MG63 (cell line): Measurements from ENCODE around the gene G3BP2. TPM values are rescaled to one million over a fixed set of nuclear protein-coding genes. Genes with fewer than 3 reads are reported as not detected.
"Not testable (repeated sequence)": the region's sequence is repeated elsewhere in the genome, so short reads cannot be mapped to it uniquely, and the experiment has no call there.

ENCODE experiments used
- DNase-seq: peaks from one replicate; pipeline ENCODE4 v3.0.0-alpha.2; 2020
- H3K27me3 ChIP-seq: fragments of 250-450 bp; sonication (Bioruptor Pico); 2 replicates; pipeline ENCODE4 v1.5.1; 2020; ENCODE audit warnings: mild to moderate bottlenecking, moderate library complexity
- H3K36me3 ChIP-seq: fragments of 250-450 bp; sonication (Bioruptor Pico); 2 replicates; pipeline ENCODE4 v1.5.1; 2020; ENCODE audit warnings: mild to moderate bottlenecking, moderate library complexity
- H3K4me3 ChIP-seq: fragments of 250-450 bp; sonication (Bioruptor Pico); 2 replicates; pipeline ENCODE4 v1.5.1; 2020; ENCODE audit warnings: mild to moderate bottlenecking, moderate library complexity
- H3K9me3 ChIP-seq: fragments of 250-450 bp; sonication (Bioruptor Pico); 2 replicates; pipeline ENCODE4 v1.5.1; 2020; ENCODE audit warnings: mild to moderate bottlenecking, moderate library complexity
- total RNA-seq: library from RNA; depleted of rRNA; stranded (reverse); fragments of >200 nt; shearing (Covaris generic); gene quantifications from 2 replicates; pipeline ENCODE4 v1.2.3, GENCODE V29; 2014; ENCODE audit warnings: low replicate concordance

G3BP2 gene
- total RNA-seq, 1 experiment from 2014 or later = 21.3 TPM

DNA sequence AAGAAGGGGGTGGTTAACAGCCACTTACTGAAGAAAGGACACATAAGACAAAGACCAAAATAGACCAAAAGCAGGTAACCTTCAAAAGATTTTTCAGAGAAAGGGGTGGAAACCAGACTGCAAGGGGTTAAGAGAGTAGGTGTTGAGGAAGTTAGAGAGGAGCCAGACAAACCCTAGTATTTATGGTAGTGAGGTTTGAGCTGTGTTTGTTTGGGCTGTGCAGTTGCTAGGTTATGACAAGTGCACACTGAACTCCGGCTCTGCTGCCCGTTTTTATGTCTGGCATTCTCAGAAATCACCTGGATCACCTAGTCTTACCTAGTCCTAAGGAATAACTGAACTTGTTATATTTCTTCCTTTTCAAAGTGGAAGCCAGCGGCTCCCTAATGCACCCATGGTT is 22.9 kb upstream of the G3BP2 start:
- Histone ChIP-seq H3K27me3 (no peaks in the 10 kb centered on the region), H3K36me3 (no peaks in the 10 kb centered on the region), H3K4me3 (no peak overlapping the region), H3K9me3 (no peaks in the 10 kb centered on the region)
- no peak for DNase-seq

DNA sequence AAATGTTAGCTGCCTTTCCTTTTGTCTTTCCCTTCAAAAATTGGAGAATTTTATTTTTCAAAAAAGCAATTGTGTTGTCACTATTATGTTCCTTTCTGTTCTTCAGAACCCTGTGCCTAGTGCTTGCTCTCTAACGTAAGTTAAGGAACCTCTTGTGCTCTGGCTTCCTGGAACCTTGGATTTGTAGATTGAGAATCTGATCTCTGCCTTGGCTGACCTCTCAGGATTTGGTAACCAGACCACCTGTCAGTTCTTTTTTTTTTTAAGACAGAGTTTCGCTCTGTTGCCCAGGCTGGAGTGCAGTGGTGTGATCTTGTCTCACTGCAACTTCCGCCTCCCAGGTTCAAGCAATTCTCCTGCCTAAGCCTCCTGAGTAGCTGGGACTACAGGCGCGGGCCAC is 18.9 kb upstream of the G3BP2 start:
- not testable (repeated sequence) for H3K4me3 ChIP-seq, DNase-seq, H3K9me3 ChIP-seq, H3K27me3 ChIP-seq, H3K36me3 ChIP-seq

DNA sequence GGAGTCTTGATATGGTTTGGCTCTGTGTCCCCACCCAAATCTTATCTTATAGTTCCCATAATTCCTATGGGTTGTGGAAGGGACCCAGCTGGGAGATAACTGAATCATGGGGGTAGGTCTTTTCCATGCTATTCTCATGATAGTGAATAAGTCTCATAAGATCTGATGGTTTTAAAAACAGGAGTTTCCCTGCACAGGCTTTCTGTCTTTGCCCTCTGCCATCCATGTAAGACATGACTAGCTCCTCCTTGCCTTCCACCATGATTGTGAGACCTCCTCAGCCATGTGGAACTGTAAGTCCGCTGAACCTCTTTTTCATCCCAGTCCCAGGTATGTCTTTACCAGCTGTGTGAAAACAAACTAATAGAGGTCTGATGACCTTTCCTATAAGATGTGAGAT is 13.9 kb upstream of the G3BP2 start:
- H3K27me3 ChIP-seq, H3K9me3 ChIP-seq, H3K36me3 ChIP-seq, H3K4me3 ChIP-seq, DNase-seq: not testable (repeated sequence)

DNA sequence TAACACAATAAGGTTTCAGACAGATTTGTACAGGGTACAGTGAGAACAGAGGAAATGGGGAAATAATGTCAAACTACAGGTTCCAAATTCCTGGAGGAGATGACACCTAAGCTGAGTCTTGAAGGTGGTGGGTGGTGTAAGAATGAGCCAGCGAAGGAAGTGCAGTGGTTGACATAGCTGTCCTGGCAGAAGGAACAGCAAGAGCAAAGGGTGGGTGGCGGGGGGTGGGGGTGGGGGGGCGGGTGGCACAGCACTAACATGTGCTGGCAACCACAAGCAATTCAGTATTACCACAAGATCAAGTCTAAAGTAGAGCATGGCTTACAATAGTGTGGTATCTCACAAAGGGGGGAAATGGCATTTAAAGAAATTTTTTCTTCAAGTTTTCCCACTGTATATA is 13.1 kb upstream of the G3BP2 start:
- no peak for DNase-seq

DNA sequence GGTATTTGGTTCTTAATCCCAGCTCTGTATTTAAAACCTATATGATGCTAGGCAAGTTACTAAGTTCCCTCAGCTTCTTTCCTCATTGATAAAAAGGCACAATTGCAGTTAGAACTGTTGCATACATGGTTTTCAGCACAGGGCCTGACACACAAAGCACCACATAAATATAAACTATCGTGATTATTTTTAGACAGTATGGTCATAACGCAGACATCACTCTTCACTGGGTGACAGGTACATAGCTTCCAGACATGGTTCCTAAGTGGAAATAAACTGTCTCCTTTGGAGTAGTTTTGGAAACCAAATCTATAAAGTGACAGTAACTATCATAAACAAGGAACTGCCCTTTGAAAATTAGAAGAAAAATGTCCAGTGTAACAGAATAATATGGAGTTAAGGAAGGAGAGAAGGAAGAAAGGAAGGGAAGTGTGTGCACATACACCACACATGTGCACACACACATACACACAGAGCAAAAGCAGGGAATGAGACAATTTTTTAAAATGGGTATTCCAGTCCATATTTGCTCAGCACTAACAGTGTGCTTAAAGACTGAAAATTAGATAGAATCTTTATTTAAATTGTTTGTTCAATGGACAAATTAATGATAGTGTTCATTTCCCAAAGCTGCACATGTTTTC is 12.5 kb upstream of the G3BP2 start:
- Histone ChIP-seq H3K9me3 (no peaks in the 10 kb centered on the region), H3K36me3 (no peaks in the 10 kb centered on the region), H3K27me3 (no peaks in the 10 kb centered on the region), H3K4me3 (no peak overlapping the region)
- no peak for DNase-seq

More for the DNA sequence above, 13.1 kb upstream of the G3BP2 start:
- no peaks in the 10 kb centered on the region for H3K9me3 ChIP-seq
- no peaks in the 10 kb centered on the region for H3K36me3 ChIP-seq
- H3K27me3 ChIP-seq = no peaks in the 10 kb centered on the region
- H3K4me3 ChIP-seq = no peak overlapping the region

DNA sequence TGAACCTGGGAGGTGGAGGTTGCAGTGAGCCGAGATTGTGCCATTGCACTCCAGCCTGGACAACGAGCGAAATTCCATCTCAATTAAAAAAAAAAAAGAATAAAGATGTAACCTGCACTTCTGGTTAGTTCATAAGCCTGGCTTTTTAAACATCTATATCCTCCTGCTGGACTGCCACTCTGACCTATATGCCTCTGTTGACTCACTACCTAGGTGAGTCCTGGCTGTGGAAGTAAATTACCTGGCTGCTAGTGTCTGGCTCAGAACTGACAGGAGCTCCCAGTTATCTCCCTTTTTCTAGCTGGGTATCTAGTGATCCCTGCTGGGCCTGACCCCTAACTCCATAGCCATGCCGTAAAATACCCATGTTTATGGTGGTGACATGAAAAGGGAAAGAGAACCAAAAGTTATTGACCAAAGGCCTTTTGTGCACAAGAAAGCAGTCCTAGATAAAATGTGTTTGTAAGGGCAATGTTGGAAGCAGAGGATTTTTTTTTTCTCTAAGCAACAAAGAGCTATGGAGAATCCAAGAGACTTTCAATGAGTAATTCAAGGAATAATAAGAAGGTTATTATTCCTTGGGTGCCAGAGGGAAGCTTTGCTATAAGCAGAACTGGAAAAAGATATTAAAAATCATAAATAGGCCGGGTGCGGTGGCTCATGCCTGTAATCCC is 10.4 kb upstream of the G3BP2 start:
- Histone ChIP-seq H3K36me3 (no peaks in the 10 kb centered on the region), H3K4me3 (no peak overlapping the region), H3K9me3 (no peaks in the 10 kb centered on the region), H3K27me3 (no peaks in the 10 kb centered on the region)
- no peak for DNase-seq

DNA sequence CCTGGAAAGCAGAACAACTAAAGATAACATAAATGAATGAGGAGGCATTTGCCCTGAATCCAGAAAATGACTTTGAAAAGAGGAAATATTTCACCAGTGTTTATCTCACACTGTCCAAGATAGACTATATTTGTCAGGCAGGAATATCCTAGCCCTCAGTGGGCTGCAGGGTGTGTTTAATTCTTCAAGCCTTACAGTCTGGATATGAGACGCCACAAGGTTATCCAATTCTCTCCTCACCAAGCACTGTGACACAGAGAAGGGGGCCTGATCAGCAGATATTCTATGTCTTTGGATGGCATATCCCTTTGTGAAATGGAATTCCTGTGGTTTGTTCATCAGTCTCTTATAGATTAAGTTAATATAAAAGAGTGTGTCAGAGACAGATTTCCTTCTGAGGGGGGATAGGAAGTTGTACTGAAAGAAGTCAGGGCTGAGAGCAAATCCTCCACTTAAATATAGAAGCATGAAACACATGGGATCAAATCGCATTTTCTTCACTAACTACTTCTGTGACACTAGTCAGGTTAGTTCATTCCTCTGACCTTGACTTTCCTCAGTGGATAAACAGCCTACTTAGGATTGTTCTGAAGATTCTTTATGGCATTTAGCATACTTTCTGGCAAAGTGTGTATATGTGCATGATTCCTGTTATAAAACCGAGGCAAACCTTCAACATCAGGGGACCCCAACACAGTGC is 6.8 kb upstream of the G3BP2 start:
- no peaks in the 10 kb centered on the region for H3K36me3 ChIP-seq
- no peaks in the 10 kb centered on the region for H3K9me3 ChIP-seq
- DNase-seq = no peak
- no peak overlapping the region for H3K4me3 ChIP-seq
- H3K27me3 ChIP-seq = no peaks in the 10 kb centered on the region

DNA sequence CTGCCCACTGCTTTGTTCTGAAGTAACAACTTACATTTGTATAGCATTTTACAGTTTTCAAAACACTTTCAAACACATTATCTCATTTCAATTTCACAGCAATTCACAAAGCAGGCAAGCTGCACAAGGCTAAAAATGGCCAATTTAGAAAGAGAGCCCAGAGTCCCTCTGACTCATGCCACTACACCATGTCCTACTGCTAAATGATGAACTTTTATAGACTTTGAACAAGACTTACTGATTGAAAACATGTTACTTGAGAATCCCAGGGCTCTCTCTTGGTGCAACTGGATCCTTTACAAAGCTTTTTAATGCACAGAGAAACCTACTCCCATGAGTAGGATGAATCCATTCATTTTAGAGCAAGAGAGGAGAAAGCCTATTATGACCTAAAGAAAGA is 5.8 kb upstream of the G3BP2 start:
- Histone ChIP-seq H3K4me3 (no peak overlapping the region), H3K9me3 (no peaks in the 10 kb centered on the region), H3K36me3 (no peaks in the 10 kb centered on the region), H3K27me3 (no peaks in the 10 kb centered on the region)
- DNase-seq = no peak

DNA sequence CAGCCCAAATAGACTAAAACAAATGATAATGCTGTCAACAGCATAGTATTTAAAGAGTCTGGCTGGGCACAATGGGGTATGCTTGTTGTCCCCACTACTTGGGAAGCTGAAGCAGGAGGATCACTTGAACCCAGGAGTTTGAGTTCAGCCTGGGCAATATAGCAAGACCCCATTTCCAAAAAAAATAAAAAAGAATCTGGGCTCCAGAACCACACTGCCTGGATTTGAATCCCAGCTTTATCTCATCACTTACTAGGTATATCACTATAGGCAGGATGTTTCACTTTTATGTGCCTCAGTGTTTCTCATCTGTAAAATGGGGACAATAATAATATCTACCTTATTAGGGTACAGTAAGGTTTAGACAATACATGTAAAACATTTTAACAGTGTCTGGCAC is 5.3 kb upstream of the G3BP2 start:
- Histone ChIP-seq H3K9me3 (no peaks in the 10 kb centered on the region), H3K4me3 (no peak overlapping the region), H3K36me3 (no peaks in the 10 kb centered on the region), H3K27me3 (no peaks in the 10 kb centered on the region)
- no peak for DNase-seq

DNA sequence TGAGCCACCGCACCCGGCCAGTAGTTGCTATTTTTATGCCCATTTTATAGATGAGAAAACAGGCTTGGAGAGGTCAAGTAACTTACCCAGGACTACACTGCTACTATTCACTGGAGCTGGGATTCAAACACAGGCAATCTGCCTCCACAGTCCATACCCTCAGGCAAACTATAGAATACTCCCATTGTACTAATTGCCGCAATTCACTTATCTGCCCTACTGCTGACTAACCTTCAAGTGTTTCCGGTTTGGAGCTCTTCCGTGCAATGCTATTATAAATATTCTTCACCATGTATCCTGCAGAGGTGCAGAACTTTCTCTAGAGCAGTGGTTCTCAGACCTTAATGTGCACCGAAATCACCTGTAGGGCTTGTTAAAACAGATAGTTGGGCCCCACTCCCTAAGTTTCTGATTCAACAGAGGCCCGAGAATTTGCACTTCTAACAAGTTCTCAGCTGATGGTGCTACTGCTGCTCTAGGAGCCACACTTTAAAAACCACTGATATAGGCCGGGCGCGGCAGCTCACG is 1.9 kb upstream of the G3BP2 start:
- no peaks in the 10 kb centered on the region; the same call in 1 of the 2 replicates for H3K36me3 ChIP-seq
- H3K9me3 ChIP-seq = no peaks in the 10 kb centered on the region
- no peak for DNase-seq
- no peak overlapping the region for H3K4me3 ChIP-seq
- no peaks in the 10 kb centered on the region for H3K27me3 ChIP-seq

DNA sequence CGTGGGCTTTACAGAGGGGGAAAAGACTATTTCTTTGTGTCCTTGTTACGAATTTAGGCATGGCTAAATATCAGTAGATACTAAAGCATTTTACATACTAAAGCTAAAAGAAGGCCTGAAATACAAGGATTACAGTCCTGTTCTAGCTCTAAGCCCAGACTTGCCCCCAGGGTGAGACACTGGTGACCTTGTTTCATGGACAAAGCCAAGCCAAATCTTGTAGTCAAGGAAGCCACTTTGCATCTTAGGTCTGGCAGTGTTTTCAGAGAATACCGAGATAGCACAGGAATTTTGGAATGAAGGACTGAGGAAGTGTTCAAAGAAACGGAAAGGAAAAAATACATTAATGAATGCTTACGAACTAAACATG is 733 bp upstream of the G3BP2 start:
- DNase-seq = no peak
- no peaks in the 10 kb centered on the region; the same call in 1 of the 2 replicates for H3K36me3 ChIP-seq

DNA sequence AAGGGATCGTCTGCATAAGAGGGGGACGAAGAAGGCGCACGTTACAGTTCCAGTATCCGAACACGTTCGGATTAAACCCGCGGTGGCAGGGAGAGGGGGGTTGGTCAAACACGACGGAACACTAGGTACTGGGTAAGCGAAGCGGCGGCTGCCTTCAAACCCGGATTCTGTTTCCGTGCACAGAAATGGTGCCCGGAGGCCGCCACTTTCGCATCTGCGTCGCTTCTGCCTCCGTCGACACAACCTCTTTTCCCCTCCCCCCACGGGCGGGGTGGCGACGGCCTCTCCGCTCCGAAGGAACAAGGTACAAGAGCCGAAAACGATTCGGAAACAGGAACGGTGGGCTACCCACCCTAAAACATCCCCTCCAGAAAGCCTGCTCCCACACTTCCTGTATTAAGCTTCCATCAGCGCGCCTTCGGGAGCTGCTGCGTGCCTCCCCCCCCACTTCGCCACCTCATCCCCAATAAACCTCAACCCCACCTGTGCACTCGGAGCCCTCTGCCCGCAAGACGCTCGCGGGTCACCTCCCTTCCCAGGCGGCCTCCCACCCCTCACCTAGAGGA is 667 bp downstream of the G3BP2 start:
- peak; percentile 43 for DNase-seq
- H3K27me3 ChIP-seq = no peaks in the 10 kb centered on the region
- no peaks in the 10 kb centered on the region; the same call in 1 of the 2 replicates for H3K36me3 ChIP-seq
- H3K9me3 ChIP-seq = no peaks in the 10 kb centered on the region
- peak overlapping the region; percentile 89 for H3K4me3 ChIP-seq

More for the DNA sequence above, 733 bp upstream of the G3BP2 start:
- H3K9me3 ChIP-seq = no peaks in the 10 kb centered on the region
- H3K27me3 ChIP-seq = no peaks in the 10 kb centered on the region
- H3K4me3 ChIP-seq = peak overlapping the region; percentile 89

DNA sequence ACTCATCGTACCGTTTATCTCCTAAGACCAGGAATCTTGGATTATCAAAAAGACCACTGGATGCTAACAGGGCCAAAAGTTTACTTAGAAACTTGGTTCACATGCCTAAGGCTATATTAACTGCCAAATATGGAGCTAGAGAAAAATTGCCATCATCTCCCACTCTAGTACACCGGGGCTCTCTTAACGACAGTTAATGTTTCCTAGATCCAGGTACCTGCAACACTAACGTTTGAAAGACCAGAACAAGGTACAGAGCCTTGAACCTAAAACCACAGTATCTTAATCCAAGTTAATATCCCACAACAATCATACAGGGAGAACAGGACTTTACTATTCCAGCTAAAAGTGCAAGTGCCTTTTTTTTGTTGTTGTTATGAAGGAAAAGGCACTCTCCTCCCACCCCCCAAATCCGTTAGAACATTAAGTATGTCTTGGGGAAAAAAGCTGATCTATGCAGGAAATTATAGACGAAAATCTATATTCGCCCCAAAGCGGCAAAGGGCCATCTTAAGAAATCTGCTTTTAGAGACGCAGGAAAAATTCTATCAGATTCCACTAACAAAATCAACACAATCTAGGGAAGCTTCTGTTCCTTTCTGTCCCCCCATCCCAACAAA is 1.3 kb downstream of the G3BP2 start:
- Histone ChIP-seq H3K9me3 (no peaks in the 10 kb centered on the region), H3K27me3 (no peaks in the 10 kb centered on the region), H3K4me3 (peak overlapping the region; percentile 89), H3K36me3 (no peaks in the 10 kb centered on the region; the same call in 1 of the 2 replicates)
- DNase-seq = no peak

DNA sequence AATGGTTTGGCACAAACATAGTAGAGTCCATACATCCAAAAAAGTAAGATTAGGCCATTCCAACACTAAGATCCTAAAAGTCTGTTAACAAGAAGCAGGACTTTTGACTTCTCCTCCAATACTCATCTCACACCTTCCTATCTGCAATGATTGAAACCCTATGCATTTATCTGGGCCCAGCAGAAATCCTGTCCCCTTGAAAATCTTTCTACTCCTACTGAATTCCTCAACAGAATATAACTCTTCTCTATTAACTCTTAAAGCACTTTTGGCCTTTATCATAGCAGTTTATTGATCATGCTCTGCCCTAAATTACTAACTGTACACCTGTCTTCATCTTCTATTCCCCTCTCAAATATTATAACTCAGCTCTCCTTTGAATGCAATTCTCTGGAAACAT is 4.6 kb downstream of the G3BP2 start:
- Histone ChIP-seq H3K4me3 (no peak overlapping the region), H3K36me3 (no peaks in the 10 kb centered on the region; the same call in 1 of the 2 replicates), H3K27me3 (no peaks in the 10 kb centered on the region), H3K9me3 (no peaks in the 10 kb centered on the region)
- no peak for DNase-seq

DNA sequence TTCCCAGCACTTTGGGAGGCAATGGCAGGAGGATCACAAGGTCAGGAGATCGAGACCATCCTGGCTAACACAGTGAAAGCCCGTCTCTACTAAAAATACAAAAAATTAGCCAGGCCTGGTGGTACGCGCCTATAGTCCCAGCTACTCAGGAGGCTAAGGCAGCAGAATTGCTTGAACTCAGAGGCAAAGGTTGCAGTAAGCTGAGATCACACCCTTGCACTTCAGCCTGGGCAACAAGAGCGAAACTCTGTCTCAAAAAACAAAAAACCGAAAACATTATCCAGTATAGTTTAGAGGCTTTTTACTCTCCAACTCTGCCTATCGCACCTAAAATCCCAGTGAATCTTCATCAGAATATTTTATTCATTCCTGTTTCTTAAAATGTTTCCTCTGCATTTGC is 5.6 kb downstream of the G3BP2 start:
- H3K27me3 ChIP-seq, H3K9me3 ChIP-seq, DNase-seq, H3K36me3 ChIP-seq, H3K4me3 ChIP-seq: not testable (repeated sequence)

DNA sequence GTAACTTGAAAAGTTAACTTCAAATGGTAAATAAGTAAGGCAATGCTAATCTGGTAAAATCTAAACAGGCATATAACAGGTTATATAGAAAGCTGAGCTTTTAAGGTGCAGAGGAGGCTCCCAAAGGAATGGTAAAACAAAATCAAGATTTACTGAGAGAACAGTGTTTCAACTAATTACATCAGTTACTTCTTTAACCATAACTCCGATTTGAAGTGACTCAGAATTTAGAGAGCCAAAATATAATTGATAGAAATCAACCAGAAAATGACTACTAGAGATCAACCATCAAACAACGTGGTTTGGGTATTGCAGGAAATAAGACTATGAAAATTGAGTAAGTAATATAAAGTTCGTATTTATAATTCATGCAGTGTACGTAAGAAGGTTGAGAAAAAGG is 6.9 kb downstream of the G3BP2 start:
- no peaks in the 10 kb centered on the region for H3K27me3 ChIP-seq
- DNase-seq = no peak
- H3K36me3 ChIP-seq = peaks cover 4% of the 10 kb centered on the region
- no peak overlapping the region for H3K4me3 ChIP-seq
- H3K9me3 ChIP-seq = no peaks in the 10 kb centered on the region

DNA sequence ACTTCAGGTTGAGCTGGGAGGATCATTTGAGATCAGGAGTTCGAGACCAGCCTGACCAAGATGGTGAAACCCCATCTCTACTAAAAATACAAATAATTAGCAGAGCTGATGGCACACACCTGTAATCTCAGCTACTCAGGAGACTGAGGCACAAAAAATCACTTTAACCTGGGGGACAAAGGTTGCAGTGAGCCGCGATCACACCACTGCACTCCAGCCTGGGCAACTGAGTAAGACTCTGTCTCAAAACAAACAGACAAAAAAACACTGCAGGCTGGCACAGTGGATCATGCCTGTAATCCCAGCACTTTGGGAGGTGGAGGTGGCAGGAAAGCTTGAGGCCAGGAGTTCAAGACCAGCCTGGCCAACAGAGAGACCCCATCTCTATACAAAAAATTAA is 8.6 kb downstream of the G3BP2 start:
- H3K36me3 ChIP-seq, H3K4me3 ChIP-seq: not testable (repeated sequence)

More for the DNA sequence above, 8.6 kb downstream of the G3BP2 start:
- H3K27me3 ChIP-seq, DNase-seq, H3K9me3 ChIP-seq: not testable (repeated sequence)
